GM19023 (cell line): ENCODE results near the gene C6orf120.
"Not testable (repeated sequence)": the region's sequence is repeated elsewhere in the genome, so short reads cannot be mapped to it uniquely, and the experiment has no call there.

Experiments
- ATAC-seq: cut with Tn5 transposase; IDR thresholded peaks from one replicate; pipeline ENCODE4 v1.9.1; 2021; ENCODE audit warnings: mild to moderate bottlenecking, moderate library complexity; ENCODE audit not compliant: unreplicated experiment

The C6orf120 gene

DNA sequence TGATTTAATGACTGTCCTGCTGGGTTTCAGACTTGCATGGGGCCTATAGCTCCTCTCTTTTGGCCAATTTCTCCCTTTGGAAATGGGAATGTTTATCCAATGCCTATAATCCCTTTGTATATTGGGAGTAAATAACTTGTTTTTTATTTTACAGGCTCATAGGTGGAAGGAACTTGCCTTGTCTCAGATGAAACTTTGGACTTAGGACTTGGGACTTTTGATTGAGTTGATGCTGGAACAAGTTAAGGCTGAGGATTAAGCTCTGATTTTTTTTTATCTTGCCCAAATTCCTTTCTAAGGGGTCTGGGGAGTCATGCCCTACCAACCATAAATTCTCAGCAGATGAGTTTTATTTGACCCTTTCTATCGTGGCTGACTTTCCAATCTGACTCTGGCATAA lies 23.6 kb upstream of the C6orf120 start:
- ATAC-seq = no peak

DNA sequence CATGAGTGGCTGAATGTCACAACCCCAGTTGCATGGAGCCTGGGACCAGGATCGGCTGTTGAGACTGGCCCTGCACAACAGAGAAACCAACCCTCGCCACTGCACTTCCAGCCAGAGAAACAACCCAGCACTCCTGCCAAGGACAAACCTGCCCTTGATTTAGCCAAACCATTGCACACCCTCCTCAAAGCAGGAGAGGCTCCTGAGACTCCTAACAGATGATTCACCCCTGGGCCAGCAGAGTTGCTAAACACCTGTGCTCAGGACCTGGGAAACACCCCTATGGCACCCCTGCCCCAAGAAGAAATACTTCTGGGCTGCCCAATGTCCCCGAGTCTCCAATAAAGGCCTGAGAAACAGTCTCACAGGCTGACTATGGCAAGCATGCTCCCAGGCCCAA lies 17.9 kb upstream of the C6orf120 start:
- ATAC-seq = no peak

DNA sequence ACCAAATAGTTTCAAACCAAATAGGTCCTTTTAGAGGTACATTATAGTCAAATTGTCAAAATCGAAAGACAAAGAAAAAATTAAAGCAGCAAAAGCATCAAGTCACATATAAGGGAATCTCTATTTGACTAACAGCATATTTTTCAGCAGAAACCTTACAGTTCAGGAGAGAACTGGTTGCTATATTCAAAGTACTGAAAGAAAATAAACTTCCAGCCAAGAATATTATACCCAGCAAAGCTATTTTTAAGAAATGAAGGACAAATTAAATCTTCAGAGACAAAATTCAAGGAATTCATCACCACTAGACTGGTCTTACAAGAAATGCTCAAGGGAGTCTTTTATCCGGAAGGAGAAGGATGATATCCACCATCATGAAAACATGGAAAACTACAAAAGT lies 16.1 kb upstream of the C6orf120 start:
- no peak for ATAC-seq

DNA sequence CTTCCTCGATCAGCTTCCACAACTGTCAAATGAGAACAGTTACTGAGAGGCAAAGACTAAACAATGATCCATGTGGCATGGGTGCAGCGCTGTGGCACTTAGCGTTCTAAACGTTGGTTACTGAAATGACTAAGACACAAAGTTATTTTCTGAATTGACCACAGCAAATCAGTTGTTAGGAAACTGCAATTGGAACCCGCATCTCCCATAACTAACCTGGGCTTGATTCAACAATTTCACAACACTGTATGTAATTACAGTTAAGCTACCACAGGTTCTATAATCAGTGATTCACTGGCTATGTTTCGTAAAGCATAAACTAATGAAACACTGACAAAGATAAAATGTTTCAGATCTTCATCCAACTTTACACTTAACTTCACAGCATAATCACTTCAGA lies 12.6 kb upstream of the C6orf120 start:
- no peak for ATAC-seq

DNA sequence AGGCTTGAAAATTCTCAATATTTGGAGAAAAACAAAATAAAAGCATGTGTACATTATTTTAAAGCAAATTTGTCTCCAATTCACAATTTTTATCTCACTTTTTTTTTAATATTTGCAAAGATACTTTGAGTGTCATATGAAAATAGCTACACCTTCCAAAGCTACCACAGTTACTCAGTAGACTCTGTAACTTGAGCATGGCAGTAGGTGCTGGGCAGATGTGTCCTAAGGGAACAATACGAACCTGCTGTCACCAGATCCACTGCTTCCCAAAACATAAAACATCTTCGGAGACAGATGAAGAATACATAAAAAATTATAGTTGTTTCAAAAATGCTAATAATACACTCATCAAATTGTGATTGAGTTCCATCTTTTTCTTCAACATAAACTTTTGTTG lies 10.7 kb upstream of the C6orf120 start:
- no peak for ATAC-seq

DNA sequence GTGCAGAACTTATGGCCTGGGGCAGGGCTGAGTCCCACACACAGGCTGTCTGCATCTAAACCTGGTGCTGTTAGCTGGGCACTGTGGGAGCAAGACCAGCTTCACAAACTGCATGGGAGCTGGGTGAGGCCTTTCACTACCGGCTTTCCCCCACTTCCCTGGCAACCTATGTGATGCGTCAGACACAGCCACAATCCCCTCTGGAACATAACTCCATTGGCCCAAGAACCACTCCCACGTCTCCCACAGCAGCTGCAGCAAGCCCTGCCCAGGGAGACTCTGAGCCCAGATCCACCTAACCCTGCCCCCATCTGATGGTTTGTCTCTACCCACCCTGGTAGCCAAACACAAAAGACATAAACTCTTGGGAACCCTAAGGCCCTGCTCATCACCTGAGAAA lies 9.4 kb upstream of the C6orf120 start:
- ATAC-seq = no peak

DNA sequence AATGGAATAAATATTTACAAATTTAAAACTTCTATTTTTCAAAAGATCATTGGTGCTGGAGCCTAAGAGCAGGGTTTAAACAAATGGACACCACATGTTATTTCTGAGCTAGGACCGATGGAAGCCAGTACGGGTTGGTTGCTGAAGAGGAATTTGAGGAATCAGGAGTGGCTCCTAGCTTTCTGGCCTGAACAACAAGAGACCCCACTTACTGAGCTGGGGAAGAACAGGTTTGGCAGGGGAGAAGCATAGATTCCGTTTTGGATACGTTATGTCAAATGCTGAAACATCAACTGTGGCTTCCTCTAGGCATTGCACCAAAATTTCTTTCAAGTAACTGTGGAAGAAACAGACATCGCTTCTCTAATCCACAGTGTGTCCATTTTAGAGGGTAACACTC lies 6.8 kb upstream of the C6orf120 start:
- no peak for ATAC-seq

DNA sequence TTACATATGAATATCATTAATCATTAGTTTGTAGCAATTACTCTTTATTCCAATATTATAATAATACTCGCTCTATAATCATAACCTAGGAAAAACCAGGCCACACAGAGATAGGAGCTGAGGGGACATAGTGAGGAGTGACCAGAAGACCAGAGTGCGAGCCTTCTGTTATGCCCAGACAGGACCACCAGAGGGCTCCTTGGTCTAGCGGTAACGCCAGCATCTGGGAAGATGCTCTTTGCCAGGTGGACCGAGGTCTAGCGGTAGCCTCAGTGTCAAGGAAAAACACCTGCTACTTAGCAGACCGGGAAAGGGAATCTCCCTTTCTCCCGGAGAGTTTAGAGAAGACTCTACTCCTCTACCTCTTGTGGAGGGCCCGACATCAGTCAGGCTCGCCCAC lies 4.8 kb upstream of the C6orf120 start:
- ATAC-seq = not testable (repeated sequence)

DNA sequence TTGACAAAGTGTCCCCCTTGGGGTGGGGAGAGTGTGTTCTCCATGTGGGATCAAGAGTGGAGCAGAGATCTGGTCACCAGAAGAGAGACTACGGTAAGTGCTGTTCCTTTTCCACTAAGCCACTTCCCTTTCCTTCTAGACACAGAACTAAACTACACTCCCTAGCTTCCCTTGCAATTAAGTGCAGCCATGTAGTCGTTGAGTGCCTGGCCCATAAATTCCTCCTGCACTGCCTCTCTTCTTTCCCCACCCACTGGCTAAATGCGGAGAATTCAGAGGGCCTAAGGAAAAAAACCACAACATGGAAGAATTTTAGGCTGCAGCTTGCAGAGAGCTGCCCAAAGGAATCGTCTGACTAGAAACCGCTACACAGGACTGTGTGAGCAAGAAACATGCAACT lies 1.6 kb upstream of the C6orf120 start:
- ATAC-seq = no peak

DNA sequence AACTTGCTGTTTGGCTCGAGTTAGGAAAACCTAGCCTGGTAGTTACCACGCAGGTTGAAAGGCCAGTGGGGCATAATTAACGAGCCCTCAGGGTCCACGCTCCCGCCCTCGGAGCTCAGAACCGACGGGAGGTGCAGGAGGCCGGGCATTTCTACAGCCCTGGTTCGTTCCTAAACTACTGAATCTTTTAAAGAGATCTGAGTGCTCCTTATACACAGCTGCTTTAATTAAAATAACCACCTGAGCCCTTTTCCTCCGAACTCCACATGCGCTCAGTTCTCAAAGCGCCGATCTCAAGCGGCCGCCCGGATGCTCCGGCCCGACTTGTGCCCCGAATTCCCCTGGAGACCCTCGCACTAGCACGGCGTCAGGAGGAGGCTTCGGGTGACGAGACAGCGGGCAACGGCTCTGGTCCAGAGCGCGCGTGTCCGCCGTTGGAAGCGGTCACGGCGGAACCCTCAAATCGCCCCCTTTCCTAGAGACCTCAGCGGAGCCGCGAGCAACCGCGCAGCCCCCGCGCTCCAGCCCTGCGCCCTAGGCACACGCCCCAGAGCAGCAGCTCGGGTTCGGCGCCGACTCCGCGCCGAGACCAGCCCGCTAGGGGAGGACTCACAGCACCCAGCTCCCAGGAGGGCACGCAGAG lies 494 bp upstream of the C6orf120 start:
- ATAC-seq = peak; percentile 11

DNA sequence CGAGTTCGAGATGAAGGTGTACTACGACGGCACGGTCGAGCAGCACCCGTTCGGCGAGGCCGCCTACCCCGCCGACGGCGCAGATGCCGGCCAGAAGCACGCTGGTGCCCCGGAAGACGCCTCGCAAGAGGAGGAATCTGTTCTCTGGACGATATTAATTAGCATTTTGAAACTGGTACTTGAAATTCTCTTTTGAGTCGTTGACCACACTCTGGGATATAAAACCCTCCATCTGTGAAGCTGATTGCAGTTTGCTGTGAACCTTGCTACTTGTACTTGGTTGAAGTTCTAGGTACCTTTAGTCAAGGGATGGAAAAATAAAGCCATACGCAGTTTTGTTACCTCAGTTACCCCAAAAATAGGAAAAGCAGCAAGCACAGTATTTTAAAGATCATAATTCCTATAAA lies 917 bp downstream of the C6orf120 start:
- peak; percentile 3 for ATAC-seq

DNA sequence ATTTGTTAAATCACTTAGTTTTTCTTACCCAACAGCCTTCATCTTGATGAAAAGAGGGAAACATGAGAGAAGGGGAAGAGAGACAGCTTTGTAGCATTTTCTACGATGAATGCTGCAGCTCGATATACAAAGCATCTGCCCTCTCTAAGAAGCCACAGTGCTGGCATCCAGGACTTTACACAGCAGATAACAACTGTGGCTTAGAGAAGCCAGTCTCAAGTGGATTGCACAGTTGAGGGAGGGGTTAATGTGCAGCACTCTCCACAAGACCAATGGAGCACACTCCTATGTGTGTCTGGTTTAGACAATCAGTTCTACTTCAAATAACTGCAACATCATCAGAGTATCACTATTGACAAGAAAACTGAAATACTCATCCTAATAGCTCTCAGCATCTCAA lies 5.8 kb downstream of the C6orf120 start:
- ATAC-seq = no peak

DNA sequence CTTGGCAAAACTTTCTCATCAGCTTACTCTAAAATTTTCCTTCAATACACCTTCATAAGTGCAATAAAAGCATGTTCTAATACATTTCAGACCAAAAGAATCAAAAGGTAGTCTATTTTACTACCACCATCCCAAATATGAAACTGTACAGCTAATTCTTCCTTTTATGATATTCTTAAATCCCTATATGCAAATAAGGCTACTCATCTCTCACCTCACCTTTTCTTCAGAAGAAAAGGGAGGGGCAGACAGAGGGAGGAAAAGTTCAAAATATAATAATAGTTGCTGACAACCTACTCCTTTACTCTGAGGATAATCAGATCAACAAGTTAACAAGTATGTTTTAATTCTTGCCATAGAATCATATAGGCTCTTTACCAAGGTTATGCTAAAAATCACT lies 7.4 kb downstream of the C6orf120 start:
- ATAC-seq = no peak

DNA sequence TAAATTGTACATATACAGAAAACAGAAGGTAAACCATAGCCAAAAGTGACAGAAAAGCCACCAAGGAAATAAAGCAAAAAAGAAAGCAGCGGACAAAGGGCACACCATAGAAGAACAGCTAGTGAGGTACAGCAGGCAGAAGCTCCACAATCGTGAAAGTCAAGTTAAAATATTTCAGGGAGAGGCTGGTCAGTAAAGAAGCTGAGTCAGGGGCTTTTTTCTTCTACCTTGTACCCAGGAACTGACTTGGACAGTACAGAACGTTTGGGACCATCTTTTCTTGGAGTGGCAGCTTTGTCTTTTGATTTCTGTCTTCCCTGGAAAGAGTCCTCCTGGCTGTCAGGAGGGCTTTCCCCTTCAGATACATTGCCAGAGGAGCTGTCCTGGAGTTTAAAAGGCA lies 8.1 kb downstream of the C6orf120 start:
- no peak for ATAC-seq

DNA sequence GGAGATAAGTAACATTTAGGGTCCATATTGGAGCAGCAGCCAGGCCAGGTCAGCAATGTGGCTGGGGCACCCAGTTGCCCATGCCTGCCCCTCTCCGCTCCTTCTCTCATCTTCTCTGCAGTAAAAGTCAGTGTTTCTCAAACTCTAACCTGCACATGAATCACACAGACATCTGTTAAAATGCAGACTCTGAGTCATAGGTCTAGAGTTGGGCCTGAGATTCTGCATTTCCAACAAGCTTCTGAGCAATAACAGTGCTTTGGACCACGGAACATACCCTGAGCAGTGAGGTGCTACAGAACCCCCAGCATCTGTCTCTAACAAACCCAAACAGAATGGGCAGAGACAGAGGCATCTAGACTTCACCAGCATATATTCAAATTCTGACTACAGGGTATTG lies 12.3 kb downstream of the C6orf120 start:
- ATAC-seq = no peak

DNA sequence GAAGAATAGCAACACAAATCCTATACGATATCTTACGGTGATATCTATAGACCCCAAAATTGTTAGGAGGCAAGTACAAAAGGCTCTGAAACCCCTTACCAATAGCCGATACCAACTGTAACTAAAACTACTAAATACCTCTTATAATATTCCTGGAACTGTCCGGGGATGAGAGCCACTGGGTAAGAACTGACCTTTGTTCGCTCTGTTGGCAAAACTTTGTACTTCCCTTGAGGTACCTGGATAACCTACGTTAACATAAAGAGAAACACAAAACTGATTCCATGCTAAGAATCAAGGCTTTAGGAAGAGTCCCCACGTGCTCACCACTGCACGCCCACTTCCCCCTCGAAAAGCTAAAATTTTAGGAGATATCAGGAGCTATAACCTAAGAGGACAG lies 12.7 kb downstream of the C6orf120 start:
- ATAC-seq = no peak

DNA sequence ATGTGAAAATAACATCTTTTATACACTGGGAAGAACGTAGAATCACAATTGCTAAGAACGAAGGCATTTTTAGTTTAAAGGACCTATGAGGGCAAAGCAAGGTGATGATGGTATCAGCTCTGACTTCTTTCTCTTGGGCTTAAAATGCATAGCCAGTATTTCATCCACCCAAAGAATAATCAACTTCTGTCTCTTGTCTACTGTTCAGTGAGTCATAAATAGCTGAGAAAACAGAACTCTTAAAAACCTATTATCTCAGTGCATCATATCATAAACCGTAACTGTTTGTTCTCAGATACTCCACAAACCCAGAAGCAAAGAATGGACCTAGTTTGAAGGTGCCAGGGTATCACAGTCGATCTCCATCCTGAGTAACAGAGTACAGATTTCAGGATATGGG lies 17.2 kb downstream of the C6orf120 start:
- no peak for ATAC-seq

DNA sequence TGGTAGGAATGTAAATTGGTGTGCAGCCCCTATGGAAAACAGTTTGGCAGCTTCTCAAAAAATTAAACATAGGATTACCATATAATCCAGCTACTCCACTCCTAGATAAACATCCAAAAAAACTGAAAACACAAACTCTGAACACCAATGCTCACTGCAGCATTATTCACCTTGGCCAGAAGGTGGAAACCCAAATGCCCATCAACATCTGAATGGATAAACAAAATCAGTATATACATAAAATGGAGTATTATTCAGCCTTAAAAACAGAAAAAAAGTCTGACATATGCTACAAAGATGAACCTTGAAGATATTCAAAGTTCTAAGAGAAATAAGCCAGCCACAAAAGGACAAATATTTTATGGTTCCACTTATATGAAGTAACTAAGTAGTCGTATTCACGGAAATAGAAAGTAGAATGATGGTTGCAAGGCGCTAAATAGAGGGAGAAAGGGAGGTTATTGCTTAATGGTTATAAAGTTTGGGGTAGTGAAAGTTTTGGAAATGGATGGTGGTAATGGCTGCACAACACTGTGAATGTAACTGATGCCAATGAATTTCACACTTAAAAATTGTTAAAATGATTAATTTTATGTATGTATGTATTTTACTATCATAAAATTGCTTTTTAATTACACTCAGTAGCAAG lies 18.4 kb downstream of the C6orf120 start:
- ATAC-seq = no peak

DNA sequence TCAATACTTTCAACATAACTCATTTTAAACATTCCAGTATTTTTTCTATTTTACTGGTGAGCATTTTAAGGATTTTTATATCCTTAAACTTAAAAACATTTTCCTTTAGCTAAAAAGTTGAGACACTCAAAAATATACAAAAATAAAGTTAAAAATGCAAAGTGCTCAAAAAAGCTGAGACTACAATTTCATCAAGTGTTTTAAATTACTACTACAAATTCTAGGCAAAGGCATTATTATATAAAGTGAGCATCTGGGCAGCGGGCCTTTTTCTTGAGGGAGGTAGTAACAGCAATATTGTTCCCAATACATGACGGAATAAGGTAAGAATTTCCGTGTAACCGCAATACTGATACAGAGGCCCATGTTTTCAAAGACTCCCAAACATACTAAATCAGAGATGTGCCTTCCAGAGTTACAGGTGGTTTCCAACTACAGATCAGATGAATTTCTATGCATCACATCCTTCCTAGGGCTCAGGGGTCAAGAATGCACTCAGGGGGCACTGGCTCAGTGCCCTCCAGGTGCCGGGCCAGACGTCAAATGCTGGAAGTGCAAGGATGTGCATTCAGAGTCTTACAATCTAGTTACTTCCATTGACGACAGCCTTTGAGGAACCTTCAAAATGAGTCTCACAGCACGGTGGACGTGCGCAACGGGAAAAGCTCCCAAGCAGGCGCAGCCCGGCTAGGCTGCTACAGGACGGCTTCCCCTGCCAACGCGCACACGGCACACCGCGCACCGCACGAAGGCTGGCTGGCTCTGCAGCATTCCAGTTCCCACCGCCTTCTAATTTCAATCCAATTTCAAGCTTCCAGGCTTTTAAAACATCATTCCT lies 20.7 kb downstream of the C6orf120 start:
- ATAC-seq = peak; percentile 15

DNA sequence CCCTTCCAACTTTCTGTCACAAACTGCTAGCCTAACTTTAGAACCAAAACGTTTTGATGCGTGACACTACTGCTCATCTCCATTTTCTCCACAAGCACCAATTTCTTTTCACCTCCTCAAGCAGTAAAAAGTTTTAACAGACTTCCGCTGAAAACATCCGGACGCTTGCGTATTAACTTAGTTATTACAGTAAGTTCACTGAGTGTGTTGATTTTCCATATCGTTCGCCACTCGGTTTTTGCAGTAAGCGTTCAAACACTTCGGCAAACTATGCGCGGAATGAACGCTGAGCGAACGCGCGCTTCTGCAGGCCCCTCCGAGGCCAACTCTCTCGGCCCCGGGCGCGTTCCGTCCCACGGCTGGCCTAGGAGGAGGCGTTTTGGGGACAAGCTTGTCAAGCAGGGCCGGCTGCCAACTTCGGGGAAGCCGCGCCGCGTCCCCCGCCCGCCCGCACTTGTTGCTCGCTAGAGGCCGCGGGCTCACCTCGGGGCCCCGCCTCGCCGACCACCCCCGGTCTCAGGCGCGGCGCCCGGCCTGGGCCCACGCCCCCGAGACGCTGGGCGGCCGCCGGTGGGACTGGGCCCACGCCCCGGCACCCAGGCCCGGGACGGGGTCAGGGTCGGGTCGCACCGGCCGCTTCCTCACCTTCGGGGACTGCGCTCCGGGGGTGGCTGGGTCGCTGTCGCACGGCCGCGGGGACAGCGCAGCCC lies 21.4 kb downstream of the C6orf120 start:
- ATAC-seq = peak; percentile 25

DNA sequence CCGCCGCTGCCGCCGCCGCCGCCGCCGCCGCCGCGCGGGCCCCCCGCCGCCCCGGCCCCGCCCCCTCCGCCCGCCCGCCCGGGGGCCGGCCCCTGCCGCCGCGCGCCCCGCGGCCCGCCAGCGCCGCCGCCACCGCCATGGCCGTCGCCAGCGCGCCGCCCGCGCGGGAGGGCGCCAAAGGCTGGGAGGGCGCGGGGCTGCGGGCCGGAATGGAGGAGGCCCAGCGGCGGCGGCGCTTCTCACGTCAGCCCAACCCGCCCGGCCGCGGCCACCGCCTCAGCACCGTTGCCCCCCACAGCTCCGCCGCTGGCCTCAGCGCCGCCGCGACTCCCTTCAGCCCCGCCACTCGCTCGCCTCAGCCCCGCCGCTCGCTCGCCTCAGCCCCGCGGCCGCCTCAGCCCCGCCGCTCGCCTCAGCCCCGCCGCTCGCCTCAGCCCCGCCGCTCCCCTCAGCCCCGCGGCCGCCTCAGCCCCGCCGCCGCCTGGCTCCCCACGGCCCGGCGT lies 22.1 kb downstream of the C6orf120 start:
- peak; percentile 48 for ATAC-seq
